Measurements from ENCODE around the gene DICER1.

GRCh38 chr14:95147597-95147996 lies 9.7 kb downstream of the DICER1 start:
- TF ChIP-seq CTCF (conservative IDR thresholded peaks at IDR 0.05; ENCODE audit: low read depth, low read length) (no peak), EZH2 (IDR thresholded peaks at IDR 0.05; ENCODE audit: borderline replicate concordance, low read depth, low read length, poor library complexity, severe bottlenecking) (no peak)
